CD14-positive monocyte (primary cell): ENCODE measurements around the gene NIPBL. TPM values are rescaled to one million over a fixed set of nuclear protein-coding genes. Genes with fewer than 3 reads are reported as not detected.

Experiments used
- DNase-seq, 3 donors: peaks; one replicate each; pipeline ENCODE4 v3.0.0-alpha.2; 2011 to 2022
- H2AFZ ChIP-seq: 2 replicates; pipeline ENCODE4 v1.6.0; 2012; ENCODE audit warnings: mild to moderate bottlenecking, low read depth, low read length, inconsistent platforms; ENCODE audit not compliant: insufficient read depth, poor library complexity, severe bottlenecking
- H3K27ac ChIP-seq, 2 donors: 1 replicate in 1 of 2; 2 replicates in 1 of 2; pipeline ENCODE4 v1.5.1; 2012 to 2013; ENCODE audit warnings: low read length in 2 of 2, control low read depth in 1 of 2, inconsistent platforms in 1 of 2, low read depth in 1 of 2, mild to moderate bottlenecking in 1 of 2
- H3K27me3 ChIP-seq, 2 donors: one replicate each; pipeline versions ENCODE4 v1.6.0 to v1.6.1; 2011 to 2013; ENCODE audit warnings: low read length in 2 of 2; ENCODE audit not compliant: control insufficient read depth in 2 of 2, insufficient read depth in 2 of 2
- H3K36me3 ChIP-seq, 2 donors: replicated peaks in 1 of 2; 1 replicate in 1 of 2; 2 replicates in 1 of 2; pipeline versions ENCODE4 v1.5.1 to v1.6.1; 2012 to 2013; ENCODE audit warnings: low read length in 2 of 2, control low read depth in 1 of 2, inconsistent platforms in 1 of 2, mild to moderate bottlenecking in 1 of 2; ENCODE audit not compliant: insufficient read depth in 2 of 2, control insufficient read depth in 1 of 2
- H3K4me1 ChIP-seq, 2 donors: 1 replicate in 1 of 2; 2 replicates in 1 of 2; pipeline versions ENCODE4 v1.5.1 to v1.6.1; 2012 to 2013; ENCODE audit warnings: low read length in 2 of 2, control low read depth in 1 of 2, inconsistent platforms in 1 of 2, mild to moderate bottlenecking in 1 of 2, moderate library complexity in 1 of 2; ENCODE audit not compliant: insufficient read depth in 2 of 2, control insufficient read depth in 1 of 2
- H3K4me2 ChIP-seq: replicated peaks from 2 replicates; pipeline ENCODE3; 2012; ENCODE audit warnings: low read length, moderate library complexity, mild to moderate bottlenecking; ENCODE audit not compliant: poor library complexity, severe bottlenecking; ENCODE audit errors: extremely low read depth
- H3K4me3 ChIP-seq, 3 experiments: fragments of 200-600 bp in 1 of 3; sonication (generic) in 1 of 3; replicated peaks in 1 of 3; 1 replicate in 2 of 3; 2 replicates in 1 of 3; pipeline ENCODE4 v1.5.1; 2011 to 2013; ENCODE audit warnings: low read length in 3 of 3, mild to moderate bottlenecking in 3 of 3, control low read depth in 2 of 3, low read depth in 2 of 3, inconsistent platforms in 1 of 3, moderate library complexity in 1 of 3
- H3K79me2 ChIP-seq: 2 replicates; pipeline ENCODE4 v1.6.0; 2012; ENCODE audit warnings: mild to moderate bottlenecking, control low read depth, inconsistent platforms, low read length, moderate library complexity; ENCODE audit not compliant: insufficient read depth
- H3K9ac ChIP-seq: 2 replicates; pipeline ENCODE4 v1.6.0; 2017; ENCODE audit warnings: low read length, mild to moderate bottlenecking; ENCODE audit not compliant: insufficient read depth, poor library complexity, severe bottlenecking
- H3K9me3 ChIP-seq, 2 donors: replicated peaks in 1 of 2; 1 replicate in 1 of 2; 2 replicates in 1 of 2; pipeline versions ENCODE4 v1.5.1 to v1.6.1; 2012 to 2013; ENCODE audit warnings: low read length in 2 of 2, control low read depth in 1 of 2; ENCODE audit not compliant: control insufficient read depth in 1 of 2, insufficient read depth in 1 of 2
- H4K20me1 ChIP-seq: 2 replicates; pipeline ENCODE4 v1.6.0; 2012; ENCODE audit warnings: mild to moderate bottlenecking, low read length, control low read depth, moderate library complexity; ENCODE audit not compliant: insufficient read depth
- H3K27ac Mint-ChIP-seq, 7 donors: one replicate each; pipeline ENCODE4 v1.8.0; 2020; ENCODE audit warnings: mild to moderate bottlenecking in 7 of 7, mixed read lengths in 7 of 7, moderate library complexity in 6 of 7, inconsistent platforms in 2 of 7
- H3K27me3 Mint-ChIP-seq, 3 donors: one replicate each; pipeline ENCODE4 v1.8.0; 2021 to 2022; ENCODE audit warnings: low read depth in 3 of 3, mild to moderate bottlenecking in 3 of 3, mixed read lengths in 3 of 3, moderate library complexity in 3 of 3, inconsistent platforms in 1 of 3
- H3K36me3 Mint-ChIP-seq, 2 donors: one replicate each; pipeline ENCODE4 v1.8.0; 2020; ENCODE audit warnings: mixed read lengths in 2 of 2, inconsistent platforms in 1 of 2, mild to moderate bottlenecking in 1 of 2
- H3K4me1 Mint-ChIP-seq: one replicate; pipeline ENCODE4 v1.8.0; 2020; ENCODE audit warnings: mild to moderate bottlenecking, mixed read lengths
- H3K4me3 Mint-ChIP-seq, 2 donors: one replicate each; pipeline ENCODE4 v1.8.0; 2020; ENCODE audit warnings: mild to moderate bottlenecking in 2 of 2, mixed read lengths in 2 of 2, moderate library complexity in 1 of 2
- H3K9me3 Mint-ChIP-seq, 7 donors: one replicate each; pipeline ENCODE4 v1.8.0; 2020 to 2022; ENCODE audit warnings: mixed read lengths in 7 of 7, mild to moderate bottlenecking in 6 of 7, moderate library complexity in 6 of 7, inconsistent platforms in 2 of 7
- CTCF ChIP-seq: fragments of 200-600 bp; IDR thresholded peaks from one replicate; pipeline ENCODE4 v1.8.0; 2022; ENCODE audit warnings: antibody characterized with exemption, mild to moderate bottlenecking
- WGBS: methylation state at CpG from one replicate; pipeline ENCODE4 v1.1.5; 2013; ENCODE audit warnings: missing lambda C conversion rate; ENCODE audit not compliant: insufficient coverage; 5-methylcytosine and 5-hydroxymethylcytosine counted together
- intact Hi-C, 2 donors: fragments of 100-400 bp; cut with micrococcal nuclease; formaldehyde crosslinking; loops; one replicate each; pipeline versions ENCODE4 v1.15.0 to v1.15.1; 2023
- polyA plus RNA-seq, 3 donors: library from polyadenylated mRNA; depleted of rRNA in 1 of 3; unstranded in 2 of 3; stranded (reverse) in 1 of 3; fragments of 300-500 nt in 2 of 3; fragments of >200 nt in 1 of 3; fragmentation: Illumina TruSeq in 2 of 3; gene quantifications; 1 replicate in 2 of 3; 2 replicates in 1 of 3; pipeline ENCODE4 v1.2.3, GENCODE V29; 2012 to 2021

NIPBL gene
- polyA plus RNA-seq, 3 donors: 6.6 to 36.0 (median 16.2) TPM

GRCh38 chr5:37028910-37029309 is 152.3 kb downstream of the NIPBL start:
- no peak overlapping the region for H2AFZ ChIP-seq
- H3K9ac ChIP-seq: no peak overlapping the region
- no CpG with 5 or more reads among the region's 1 CpG for WGBS
- peaks cover 19% of the 10 kb centered on the region for H4K20me1 ChIP-seq
- H3K27me3 ChIP-seq: no peaks in the 10 kb centered on the region
- no peak overlapping the region for H3K27ac Mint-ChIP-seq
- no peak overlapping the region for H3K4me3 Mint-ChIP-seq
- H3K4me2 ChIP-seq: no peak overlapping the region
- no peaks in the 10 kb centered on the region for H3K27me3 Mint-ChIP-seq
- H3K9me3 Mint-ChIP-seq: no peaks in the 10 kb centered on the region
- no peaks in the 10 kb centered on the region for H3K4me1 ChIP-seq
- TF ChIP-seq CTCF: no peak
- intact Hi-C loops: loop anchor here in 1 of 2 donors (10.0 kb wide), 1 partner anchor 296 kb away; no protein-coding TSS in a partner anchor
- no peak overlapping the region for H3K4me3 ChIP-seq
- H3K27ac ChIP-seq: no peak overlapping the region
- DNase-seq: no peak
- peaks cover 65 to 86% of the 10 kb centered on the region in 2 donors for H3K36me3 Mint-ChIP-seq
- no peaks in the 10 kb centered on the region for H3K79me2 ChIP-seq
- H3K36me3 ChIP-seq: peaks cover 87 to 98% of the 10 kb centered on the region in 2 donors
- H3K4me1 Mint-ChIP-seq: no peaks in the 10 kb centered on the region
- H3K9me3 ChIP-seq: no peaks in the 10 kb centered on the region

GRCh38 chr5:37029436-37029835 is 152.9 kb downstream of the NIPBL start:
- Mint-ChIP-seq H3K4me1 (no peaks in the 10 kb centered on the region), H3K9me3 (no peaks in the 10 kb centered on the region), H3K36me3 (peaks cover 67 to 87% of the 10 kb centered on the region in 2 donors), H3K27me3 (no peaks in the 10 kb centered on the region), H3K4me3 (no peak overlapping the region), H3K27ac (no peak overlapping the region)
- no peak overlapping the region for H3K27ac ChIP-seq
- no peak for DNase-seq
- H3K4me3 ChIP-seq: no peak overlapping the region
- H3K79me2 ChIP-seq: no peaks in the 10 kb centered on the region
- H4K20me1 ChIP-seq: peaks cover 19% of the 10 kb centered on the region
- TF ChIP-seq CTCF: no peak
- no peak overlapping the region for H2AFZ ChIP-seq
- no peak overlapping the region for H3K9ac ChIP-seq
- H3K27me3 ChIP-seq: no peaks in the 10 kb centered on the region
- peaks cover 86 to 98% of the 10 kb centered on the region in 2 donors for H3K36me3 ChIP-seq
- H3K9me3 ChIP-seq: no peaks in the 10 kb centered on the region
- H3K4me1 ChIP-seq: no peaks in the 10 kb centered on the region
- no peak overlapping the region for H3K4me2 ChIP-seq
- no CpG with 5 or more reads among the region's 1 CpG for WGBS
- intact Hi-C loops: loop anchor here in 1 of 2 donors (10.0 kb wide), 1 partner anchor 295 kb away; no protein-coding TSS in a partner anchor
